ENCODE measurements around the gene TMEM80. TPM values are rescaled to one million over a fixed set of nuclear protein-coding genes. Genes with fewer than 3 reads are reported as not detected.
"Not testable (repeated sequence)": the region's sequence is repeated elsewhere in the genome, so short reads cannot be mapped to it uniquely, and the experiment has no call there.

The TMEM80 gene
- total RNA-seq, 1 donor from 2014 or later: 7.8 TPM

DNA sequence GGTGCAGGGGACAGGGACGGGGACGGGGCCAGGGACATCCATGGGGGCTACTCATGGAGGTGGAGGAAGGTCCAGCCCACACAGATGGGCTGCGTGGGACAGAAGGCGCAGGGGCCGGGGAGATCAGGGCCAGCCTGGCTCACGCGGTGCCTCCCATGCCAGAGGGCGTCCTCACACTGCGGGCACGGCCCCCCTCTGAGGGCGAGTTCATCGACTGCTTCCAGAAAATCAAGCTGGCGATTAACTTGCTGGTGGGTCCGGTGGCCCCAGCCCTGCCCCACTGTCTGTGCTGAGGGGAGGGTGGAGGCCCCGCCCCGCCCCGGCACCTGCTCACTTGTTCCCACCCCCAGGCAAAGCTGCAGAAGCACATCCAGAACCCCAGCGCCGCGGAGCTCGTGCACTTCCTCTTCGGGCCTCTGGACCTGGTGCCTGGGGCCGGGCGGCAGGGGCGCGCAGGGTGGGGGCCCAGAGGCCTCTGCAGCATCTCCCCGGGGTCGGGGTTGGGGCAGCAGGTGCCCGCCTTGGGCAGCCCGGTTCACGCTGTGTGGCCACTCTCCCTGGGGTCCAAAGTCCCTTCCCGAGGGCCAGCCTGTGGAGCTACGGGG, 26.2 kb downstream of the TMEM80 start:
- no peak for DNase-seq

DNA sequence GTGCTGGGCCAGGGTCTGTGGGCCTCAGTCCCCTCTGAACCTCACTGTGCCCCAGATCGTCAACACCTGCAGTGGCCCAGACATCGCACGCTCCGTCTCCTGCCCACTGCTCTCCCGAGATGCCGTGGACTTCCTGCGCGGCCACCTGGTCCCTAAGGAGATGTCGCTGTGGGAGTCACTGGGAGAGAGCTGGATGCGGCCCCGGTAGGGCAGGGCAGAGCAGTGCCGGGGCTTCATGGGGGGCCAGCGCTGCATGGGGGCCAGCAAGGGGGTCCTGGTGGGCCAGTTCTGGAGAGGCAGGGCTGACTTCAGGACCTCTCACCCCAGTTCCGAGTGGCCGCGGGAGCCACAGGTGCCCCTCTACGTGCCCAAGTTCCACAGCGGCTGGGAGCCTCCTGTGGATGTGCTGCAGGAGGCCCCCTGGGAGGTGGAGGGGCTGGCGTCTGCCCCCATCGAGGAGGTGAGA, 26.8 kb downstream of the TMEM80 start:
- DNase-seq: no peak

DNA sequence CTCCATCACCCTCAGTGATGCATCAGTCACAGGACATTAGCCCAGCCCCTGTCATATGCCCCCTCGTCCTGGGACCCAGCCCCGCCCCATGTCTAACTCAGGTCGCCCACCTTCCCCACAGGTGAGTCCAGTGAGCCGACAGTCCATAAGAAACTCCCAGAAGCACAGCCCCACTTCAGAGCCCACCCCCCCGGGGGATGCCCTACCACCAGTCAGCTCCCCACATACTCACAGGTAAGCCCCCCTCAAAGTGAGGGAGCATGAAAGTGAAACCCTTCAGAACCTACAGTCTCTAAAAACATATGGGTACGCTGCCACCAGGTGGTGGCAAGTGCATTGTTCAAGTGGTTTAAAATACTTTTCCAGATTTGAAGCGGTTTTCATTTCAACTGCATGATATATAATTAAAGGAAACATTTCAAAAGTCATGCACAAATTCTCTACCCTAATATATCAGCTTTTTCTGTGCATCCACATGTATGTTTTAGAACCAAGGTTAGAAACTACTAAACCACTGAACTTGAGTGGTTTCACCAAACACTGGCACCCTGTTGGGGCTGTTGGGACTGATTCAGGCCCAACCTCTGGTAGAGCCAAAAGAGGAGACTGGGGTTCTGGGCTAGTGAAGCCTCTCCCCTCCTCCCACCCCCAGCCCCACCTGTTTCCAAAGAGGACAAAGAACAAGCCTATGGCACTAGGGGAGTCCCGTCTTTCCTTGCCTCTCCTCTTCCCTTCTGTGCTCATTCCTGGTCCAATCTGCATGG, 27.7 kb downstream of the TMEM80 start:
- DNase-seq: peak; percentile 17

DNA sequence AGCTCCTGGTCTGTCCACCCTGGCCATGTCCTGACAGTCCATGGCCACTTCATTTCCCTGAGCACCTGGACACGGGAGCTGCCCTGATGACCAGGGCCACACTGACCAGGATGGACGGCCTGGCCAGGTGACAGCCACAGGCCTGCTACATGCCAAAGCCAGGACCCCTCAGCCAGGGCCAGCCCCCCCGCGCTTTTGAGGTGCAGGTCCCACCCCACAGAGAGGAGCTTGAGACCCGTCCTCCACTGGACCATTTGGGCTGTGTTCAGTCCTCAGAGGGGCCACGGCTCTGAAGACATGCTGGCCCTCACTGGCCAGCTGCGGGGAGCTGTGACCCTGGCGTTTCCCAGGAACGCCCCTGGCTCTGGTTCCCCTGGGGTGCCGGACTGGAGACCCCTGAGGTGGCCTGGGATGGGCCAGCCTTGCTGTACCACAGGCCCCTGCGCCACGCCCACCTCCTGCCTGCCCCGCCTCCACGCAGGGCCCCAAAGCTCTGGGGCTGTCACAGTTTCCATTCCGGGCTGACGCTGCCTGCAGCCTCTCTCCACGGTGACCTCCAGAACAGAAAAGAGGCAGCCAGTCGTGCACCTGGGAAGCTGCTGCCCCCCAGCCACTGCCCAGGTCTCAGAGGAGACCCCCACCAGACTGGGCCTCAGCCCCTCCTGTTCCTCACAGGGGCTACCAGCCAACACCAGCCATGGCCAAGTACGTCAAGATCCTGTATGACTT, 28.6 kb downstream of the TMEM80 start:
- DNase-seq: no peak

DNA sequence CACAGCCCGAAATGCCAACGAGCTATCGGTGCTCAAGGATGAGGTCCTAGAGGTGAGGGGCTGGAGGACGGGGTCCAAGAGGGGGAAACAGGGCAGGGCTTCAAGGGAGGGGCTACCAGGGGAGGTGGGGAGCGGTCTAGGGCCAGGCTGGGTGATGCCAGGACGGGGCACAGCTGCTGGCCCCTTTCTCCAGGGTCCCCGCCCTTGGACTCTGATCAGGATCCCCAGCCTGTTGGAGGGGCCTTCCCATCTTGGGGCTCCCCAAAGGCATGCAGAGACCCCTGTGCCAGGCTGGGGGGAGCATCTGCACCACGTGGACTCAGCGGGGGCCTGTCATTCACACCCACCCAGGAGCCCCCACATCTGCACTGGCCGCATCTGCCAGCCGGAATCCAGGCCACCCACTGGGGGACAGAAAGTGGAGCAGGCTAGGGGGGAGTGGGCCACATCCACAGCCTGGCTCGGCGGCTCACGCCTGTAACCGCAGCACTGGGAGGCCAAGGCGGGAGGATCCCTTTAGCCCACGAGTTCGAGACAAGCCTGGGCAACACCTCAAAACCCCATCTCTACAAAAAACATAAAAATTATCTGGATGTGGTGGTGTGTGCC, 29.3 kb downstream of the TMEM80 start:
- DNase-seq: no peak

DNA sequence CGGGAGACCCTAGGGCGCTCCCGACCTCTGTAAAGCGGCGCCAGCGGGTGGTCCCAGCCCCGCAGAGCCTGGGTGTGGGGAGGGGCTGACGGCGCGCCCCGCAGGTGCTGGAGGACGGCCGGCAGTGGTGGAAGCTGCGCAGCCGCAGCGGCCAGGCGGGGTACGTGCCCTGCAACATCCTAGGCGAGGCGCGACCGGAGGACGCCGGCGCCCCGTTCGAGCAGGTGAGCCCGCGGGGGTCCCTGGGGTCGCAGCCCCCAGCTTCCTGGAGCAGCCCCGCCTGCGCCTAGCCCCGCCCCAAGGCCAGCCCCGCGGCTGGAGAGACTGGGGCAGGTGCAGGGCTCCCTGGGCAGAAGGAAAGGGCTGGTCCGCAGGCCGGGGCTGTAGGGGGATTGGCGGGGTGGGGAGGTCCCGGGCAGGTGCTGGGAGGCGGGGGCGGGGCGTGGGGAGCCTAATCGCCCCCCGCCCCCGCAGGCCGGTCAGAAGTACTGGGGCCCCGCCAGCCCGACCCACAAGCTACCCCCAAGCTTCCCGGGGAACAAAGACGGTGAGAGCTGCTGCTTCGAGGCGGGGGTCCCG, 30.1 kb downstream of the TMEM80 start:
- DNase-seq: no peak

DNA sequence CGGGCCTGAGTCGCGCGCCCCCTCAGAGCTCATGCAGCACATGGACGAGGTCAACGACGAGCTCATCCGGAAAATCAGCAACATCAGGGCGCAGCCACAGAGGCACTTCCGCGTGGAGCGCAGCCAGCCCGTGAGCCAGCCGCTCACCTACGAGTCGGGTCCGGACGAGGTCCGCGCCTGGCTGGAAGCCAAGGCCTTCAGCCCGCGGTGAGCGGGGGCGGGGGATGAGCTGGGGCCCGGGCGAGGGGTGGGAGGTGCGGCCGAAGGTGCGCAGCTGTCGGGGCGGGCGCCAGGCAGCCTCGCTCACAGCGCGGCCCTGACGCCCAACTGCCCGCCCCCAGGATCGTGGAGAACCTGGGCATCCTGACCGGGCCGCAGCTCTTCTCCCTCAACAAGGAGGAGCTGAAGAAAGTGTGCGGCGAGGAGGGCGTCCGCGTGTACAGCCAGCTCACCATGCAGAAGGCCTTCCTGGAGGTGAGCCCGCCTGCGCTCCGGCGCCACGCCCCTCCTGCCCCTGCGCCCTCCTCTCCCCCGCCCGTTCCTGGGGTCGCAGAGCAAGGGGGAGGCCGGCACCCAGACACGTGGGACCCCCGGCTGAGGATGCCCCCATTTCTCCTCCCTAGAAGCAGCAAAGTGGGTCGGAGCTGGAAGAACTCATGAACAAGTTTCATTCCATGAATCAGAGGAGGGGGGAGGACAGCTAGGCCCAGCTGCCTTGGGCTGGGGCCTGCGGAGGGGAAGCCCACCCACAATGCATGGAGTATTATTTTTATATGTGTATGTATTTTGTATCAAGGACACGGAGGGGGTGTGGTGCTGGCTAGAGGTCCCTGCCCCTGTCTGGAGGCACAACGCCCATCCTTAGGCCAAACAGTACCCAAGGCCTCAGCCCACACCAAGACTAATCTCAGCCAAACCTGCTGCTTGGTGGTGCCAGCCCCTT, 30.9 kb downstream of the TMEM80 start:
- no peak for DNase-seq

DNA sequence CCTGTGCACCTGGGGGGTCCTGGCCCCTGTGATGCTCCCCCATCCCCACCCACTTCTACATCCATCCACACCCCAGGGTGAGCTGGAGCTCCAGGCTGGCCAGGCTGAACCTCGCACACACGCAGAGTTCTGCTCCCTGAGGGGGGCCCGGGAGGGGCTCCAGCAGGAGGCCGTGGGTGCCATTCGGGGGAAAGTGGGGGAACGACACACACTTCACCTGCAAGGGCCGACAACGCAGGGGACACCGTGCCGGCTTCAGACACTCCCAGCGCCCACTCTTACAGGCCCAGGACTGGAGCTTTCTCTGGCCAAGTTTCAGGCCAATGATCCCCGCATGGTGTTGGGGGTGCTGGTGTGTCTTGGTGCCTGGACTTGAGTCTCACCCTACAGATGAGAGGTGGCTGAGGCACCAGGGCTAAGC, 31.7 kb downstream of the TMEM80 start:
- DNase-seq: no peak

DNA sequence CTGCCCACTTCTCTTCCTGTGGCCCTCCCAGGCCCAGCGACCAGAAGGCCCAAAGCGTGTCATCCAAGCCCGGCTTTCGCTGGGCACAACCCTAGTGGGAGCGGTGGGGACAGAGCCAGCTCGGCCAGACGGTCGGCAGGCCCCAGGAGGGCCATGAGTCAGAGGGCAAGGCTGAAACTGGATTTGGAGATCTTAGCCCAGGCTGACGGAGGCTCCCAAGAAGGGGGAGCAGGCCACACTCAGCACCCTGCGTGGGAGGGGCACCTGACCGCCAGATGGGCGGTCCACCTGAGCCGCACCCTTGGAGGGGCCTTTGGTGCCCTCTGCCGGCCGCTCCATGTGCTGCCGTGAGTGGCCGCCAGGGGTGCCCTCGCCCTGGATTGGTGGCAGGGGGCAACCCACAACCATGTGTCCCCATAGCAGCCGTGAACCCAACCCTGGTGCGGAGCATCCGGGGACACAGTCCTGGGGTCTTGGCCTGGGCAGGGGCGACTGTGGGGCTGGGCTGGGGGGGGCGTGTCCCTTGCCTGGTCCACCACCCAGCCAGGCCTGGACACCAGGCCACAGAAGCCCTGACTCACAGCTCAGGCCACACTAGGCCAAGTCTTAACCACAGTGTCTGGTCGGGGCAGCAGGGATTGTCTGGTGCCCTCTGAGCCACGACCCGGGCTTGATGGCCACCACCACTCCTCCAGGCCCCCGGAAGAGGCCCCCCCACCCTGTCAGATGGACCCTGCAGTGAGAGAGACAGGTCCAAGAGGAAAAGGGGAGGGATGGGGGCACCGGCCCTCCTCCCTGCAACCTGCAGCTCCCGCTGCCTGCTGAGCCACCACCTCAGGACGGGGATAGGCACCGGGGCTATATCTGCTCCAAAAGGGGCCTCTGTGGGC, 32.5 kb downstream of the TMEM80 start:
- no peak for DNase-seq

DNA sequence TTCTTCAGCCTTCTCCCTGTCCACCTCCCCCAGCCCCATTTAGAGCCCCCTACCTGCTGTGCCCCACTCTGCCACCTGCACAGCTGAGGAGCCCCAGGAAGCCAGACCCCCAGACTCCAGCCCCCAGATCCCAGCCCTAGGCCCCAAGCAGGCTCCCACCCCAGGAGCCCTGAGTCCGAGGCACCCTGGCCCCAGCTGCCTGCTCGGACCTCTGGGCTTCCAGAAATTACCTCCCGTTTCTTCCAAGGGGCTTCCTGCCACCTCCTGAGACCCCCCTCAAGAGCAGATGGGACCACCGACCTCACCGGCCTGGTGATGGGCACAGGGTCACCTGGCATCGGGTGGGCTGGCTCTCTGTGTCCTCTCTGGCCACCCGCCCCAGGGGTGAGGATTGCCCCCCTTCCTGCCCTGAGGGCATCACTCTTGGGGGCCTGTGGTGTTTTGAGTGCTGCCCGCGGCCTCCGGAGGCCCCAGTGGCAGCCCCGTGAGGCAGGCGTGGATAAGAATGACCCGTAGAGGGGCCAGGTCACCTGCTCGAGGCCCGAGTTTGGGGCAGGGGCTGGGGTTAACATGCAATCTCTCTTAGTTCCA, 33.4 kb downstream of the TMEM80 start:
- DNase-seq: no peak

DNA sequence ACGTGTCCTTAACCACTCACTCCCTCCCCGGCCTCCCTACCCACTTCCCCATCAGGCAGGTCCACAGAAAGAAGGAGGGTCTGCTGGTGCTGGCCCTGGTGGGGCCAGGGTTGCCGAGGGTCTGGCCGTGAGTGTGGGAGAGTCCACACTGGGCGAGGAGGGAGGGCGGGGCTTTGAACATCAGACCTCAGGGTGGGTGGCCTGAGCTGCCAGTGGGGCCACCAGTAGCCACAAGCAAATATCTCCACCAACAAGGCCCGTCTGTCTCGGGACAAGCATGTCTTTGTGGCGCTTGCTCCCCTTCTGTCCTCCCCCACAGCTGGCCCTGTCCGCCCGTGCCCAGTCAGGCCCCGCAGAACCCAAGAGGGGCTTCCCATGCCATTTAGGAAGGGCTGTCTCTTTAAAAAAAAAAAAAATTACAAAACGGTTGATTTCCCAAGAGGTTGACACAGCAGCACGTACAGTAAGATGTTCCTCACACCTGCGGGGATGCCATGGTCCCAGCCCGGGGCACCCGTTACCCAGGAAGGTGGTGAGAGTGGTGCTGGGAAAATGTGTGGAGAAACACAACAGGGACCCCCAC, 34.0 kb downstream of the TMEM80 start:
- no peak for DNase-seq

DNA sequence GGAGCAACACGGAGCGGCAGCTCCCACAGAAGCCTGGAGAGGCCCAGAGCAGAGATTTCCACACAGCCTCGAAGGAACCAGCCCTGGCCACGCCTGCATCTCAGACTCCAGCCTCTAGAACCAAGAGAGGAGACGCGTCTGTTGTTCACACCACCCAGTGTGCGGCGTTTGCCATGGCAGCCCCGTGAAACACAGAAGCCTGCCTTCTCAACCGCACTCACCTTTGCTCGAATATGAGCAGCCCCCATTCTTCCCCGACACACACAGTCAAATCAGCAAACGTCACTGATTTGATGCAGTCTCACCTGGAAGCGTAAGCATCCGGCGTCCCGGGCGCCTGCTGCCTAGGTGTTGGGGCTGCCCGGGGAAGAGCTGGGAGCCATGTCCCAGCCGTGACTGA, 37.5 kb downstream of the TMEM80 start:
- DNase-seq: no peak

DNA sequence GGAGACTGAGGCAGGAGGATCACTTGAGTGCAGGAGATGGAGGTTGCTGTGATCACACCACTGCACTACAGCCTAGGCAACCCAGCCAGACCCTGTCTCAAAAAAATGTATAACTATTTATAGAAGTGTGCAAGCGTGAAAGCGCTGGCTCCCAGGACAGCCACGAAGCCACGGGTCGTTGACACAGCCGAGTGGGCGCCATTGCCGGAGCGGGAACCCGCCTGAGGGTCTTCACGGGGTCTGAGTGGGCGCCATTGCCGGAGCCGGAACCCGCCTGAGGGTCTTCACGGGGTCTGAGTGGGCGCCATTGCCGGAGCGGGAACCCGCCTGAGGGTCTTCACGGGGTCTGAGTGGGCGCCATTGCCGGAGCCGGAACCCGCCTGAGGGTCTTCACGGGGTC, 38.9 kb downstream of the TMEM80 start:
- not testable (repeated sequence) for DNase-seq

DNA sequence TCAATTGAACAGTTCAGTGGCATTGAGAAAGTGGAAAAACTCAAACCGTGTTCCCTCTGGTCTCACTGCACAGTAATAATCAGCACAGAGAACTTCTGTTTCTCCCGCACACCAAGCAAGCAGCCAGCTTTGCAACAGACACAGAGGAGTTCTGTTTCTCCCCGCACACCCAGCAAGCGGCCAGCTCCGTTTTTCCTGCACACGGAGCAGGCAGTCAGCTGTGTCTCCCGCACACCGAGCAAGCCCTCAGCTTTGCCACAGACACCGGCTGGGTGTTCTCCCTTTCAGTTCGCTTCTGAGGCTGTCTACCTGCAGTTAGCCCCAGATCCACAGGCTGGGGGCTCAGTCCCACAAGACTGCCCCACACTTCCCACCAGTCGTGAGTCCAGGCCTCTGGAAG, 41.8 kb downstream of the TMEM80 start:
- no peak for DNase-seq

DNA sequence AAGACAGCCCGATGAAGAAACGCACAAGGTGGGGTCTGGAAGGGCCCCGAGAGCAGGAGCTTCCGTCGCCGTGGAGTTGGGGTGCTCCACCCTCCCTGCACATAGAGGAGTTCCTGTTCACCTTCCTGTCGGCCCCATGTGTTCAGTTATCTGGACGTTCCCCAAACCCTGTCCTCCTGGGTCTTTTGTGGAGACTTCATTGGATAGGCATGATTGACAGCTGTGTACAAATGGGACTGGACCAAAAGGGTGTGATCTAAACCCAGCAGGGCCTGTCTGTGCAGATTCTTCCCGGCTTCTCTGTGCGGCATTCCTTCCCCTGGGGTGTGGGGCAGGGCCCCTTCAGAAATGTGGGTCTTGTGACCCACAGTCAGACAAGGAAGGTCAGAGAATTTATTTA, 42.3 kb downstream of the TMEM80 start:
- DNase-seq: not testable (repeated sequence)

DNA sequence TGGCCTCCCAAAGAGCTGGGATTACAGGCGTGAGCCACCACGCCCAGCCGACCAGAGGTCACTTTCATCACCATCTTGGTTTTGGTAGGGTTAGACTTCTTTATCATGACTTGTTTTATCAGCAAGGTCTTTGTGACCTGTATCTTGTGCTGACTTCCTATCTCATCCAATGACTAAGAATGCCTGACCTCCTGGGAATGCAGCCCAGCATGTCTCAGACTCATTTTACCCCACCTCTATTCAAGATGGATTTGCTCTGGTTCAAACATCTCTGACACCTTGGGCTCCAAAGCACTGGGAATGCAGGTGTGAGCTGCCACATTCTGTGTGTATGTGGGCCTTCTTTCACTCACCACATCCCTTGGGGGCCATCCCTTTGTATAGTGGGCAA, 46.5 kb downstream of the TMEM80 start:
- no peak for DNase-seq

DNA sequence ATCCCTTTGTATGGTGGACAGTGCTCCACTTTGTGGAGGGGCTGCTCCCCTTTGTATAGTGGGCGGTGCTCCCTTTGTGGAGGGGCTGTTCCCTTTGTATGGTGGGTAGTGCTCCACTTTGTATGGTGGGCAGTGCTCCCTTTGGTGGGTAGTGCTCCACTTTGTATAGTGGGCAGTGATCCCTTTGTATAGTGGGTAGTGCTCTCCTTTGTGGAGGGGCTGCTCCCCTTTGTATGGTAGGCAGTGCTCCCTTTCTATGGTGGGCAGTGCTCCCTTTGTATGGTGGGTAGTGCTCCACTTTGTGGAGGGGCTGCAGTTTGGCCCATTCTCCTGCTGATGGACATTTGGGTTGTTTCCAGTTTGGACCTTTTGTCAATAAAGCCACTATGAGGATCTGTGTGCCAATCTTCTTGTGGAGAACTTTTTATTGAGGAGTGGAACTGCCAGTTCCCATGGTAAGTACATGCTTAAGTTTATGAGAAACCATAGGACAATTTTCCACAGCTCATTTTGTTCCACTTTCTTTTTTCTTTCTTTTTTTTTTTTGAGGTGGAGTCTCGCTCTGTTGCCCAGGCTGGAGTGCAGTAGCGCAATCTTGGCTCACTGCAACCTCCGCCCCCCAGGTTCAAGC, 47.1 kb downstream of the TMEM80 start:
- no peak for DNase-seq

DNA sequence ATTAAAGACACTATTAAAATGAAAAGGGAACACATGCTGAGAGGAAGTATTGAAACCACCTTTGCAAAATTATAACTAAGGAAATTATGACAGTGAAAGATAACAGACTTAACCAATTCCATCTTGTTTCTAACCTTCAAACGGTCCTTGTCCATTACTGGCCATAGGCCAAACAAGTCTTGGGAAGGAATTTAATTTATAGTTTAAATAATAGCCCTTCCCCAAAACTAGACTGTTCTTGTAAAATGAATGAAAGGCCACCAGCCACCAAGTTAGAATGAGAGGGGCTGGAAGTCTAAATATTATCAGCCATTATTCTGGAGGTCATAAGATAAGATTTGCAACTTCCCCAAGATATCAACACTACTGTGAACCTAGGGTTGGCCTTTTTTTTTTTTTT, 49.8 kb downstream of the TMEM80 start:
- no peak for DNase-seq
